Measurements from ENCODE around the gene ANKRD13A.

DNA sequence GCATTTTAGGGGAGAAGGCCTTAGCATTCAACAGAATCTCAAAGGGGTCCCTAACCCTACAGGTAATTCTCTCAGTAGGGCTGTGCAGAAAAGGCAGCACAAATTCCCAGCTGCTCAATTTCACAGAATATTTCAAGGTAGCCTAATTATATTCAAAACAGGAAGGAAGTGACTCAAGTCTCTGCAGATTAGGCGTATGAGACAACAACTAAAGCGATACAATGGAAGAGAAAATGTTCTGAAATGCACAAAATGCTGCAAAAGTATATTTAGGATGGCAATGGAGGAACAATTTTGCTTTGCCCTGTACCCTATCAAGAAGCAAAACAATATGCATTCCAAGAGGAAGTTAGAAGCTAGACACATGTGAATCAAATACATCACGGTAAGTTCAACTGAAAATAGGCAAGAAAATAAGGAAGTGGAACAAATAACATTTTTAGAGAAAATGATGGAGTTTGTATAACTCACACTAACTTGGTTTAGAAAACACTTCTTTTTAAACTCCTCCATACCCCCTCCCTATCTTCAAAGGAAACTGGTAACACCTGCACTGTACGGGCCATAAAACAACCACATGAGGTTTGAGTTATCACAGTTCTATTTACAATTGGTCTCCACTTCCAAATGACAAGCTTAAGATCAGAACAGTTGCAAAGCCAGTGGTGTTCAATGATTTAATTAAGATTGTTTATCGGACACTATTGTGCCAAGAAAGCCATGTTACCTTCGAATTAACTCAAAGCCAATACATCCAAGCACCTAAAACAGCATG is 4.6 kb upstream of the ANKRD13A start:
- TF ChIP-seq, protein P1, sequence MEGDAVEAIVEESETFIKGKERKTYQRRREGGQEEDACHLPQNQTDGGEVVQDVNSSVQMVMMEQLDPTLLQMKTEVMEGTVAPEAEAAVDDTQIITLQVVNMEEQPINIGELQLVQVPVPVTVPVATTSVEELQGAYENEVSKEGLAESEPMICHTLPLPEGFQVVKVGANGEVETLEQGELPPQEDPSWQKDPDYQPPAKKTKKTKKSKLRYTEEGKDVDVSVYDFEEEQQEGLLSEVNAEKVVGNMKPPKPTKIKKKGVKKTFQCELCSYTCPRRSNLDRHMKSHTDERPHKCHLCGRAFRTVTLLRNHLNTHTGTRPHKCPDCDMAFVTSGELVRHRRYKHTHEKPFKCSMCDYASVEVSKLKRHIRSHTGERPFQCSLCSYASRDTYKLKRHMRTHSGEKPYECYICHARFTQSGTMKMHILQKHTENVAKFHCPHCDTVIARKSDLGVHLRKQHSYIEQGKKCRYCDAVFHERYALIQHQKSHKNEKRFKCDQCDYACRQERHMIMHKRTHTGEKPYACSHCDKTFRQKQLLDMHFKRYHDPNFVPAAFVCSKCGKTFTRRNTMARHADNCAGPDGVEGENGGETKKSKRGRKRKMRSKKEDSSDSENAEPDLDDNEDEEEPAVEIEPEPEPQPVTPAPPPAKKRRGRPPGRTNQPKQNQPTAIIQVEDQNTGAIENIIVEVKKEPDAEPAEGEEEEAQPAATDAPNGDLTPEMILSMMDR (conservative IDR thresholded peaks at IDR 0.05; ENCODE audit: low read depth in 2 of 2): no peak
- TF ChIP-seq EZH2phosphoT487 (IDR thresholded peaks at IDR 0.05; ENCODE audit: unreplicated experiment): no peak
- TF ChIP-seq POLR2AphosphoS5 (IDR thresholded peaks at IDR 0.05; ENCODE audit: low read depth): no peak

Measured in GM23338 (cell line).